HCT116 (cell line): ENCODE data around the gene HPN. TPM values are rescaled to one million over a fixed set of nuclear protein-coding genes. Genes with fewer than 3 reads are reported as not detected.

Experiments
- ATAC-seq: fragments of 200-7000 bp; cut with Tn5 transposase; 2 replicates; pipeline ENCODE4 v1.9.1; 2020; ENCODE audit warnings: mild to moderate bottlenecking, moderate library complexity
- BruUV-seq: library from RNA; stranded (reverse); fragments of 400-500 nt; replicated peaks from 2 replicates; lab custom pipeline; 2021; lab: Mats Ljungman, UMichigan
- CTCF ChIA-PET: fragments of 300-600 bp; sonication (Branson Sonifier 250); formaldehyde crosslinking; loops from one replicate; lab custom pipeline; 2021; ENCODE audit warnings: antibody characterized with exemption; lab: Charles Lee
- POLR2A ChIA-PET: fragments of 300-600, 350-600 bp; sonication (Branson Sonifier 250); formaldehyde crosslinking; loops from one replicate; lab custom pipeline; 2021; ENCODE audit warnings: antibody characterized with exemption; lab: Charles Lee
- RAD21 ChIA-PET, 2 experiments: fragments of 300-600 bp; sonication (Branson Sonifier 250); formaldehyde crosslinking; loops; one replicate each; lab custom pipeline; 2023; ENCODE audit warnings: low total read pairs in 2 of 2; ENCODE audit not compliant: uncharacterized antibody in 2 of 2, unreplicated experiment in 2 of 2, low non-redundant PET in 1 of 2; lab: Charles Lee
- DNase-seq: peaks from one replicate; pipeline ENCODE4 v3.0.0-alpha.2; 2010; ENCODE audit warnings: low read depth, low spot score
- H2AFZ ChIP-seq: fragments of 200-600 bp; shearing (Covaris generic), sonication (generic); 2 replicates; pipeline ENCODE4 v1.6.1; 2017; ENCODE audit warnings: low read depth, mixed run types, mixed read lengths, antibody characterized with exemption, low read length; ENCODE audit not compliant: poor library complexity, severe bottlenecking
- H3K27ac ChIP-seq: 2 replicates; pipeline ENCODE4 v1.5.1; 2012; ENCODE audit warnings: low read depth, low read length
- H3K27me3 ChIP-seq: fragments of 200-600 bp; sonication (generic); 2 replicates; pipeline ENCODE4 v1.6.1; 2016; ENCODE audit warnings: mixed run types, low read length, mixed read lengths; ENCODE audit not compliant: insufficient read depth
- H3K36me3 ChIP-seq, 2 experiments: fragments of 200-500 bp in 1 of 2; fragments of 200-600 bp in 1 of 2; sonication (Bioruptor generic) in 1 of 2; sonication (generic) in 1 of 2; 2 replicates each; pipeline versions ENCODE4 v1.5.1 to v1.6.1; 2014 to 2016; ENCODE audit warnings: low read length in 2 of 2, inconsistent platforms in 1 of 2, mixed read lengths in 1 of 2, mixed run types in 1 of 2; ENCODE audit not compliant: insufficient read depth in 2 of 2, control insufficient read depth in 1 of 2
- H3K4me1 ChIP-seq, 2 experiments: fragments of 200-600 bp in 1 of 2; sonication (generic) in 1 of 2; 2 replicates each; pipeline versions ENCODE4 v1.5.1 to v1.6.1; 2012 to 2017; ENCODE audit warnings: low read length in 2 of 2, inconsistent platforms in 1 of 2, mild to moderate bottlenecking in 1 of 2, mixed read lengths in 1 of 2, mixed run types in 1 of 2, moderate library complexity in 1 of 2; ENCODE audit not compliant: insufficient read depth in 2 of 2, control insufficient read depth in 1 of 2
- H3K4me2 ChIP-seq: fragments of 200-600 bp; sonication (generic); 2 replicates; pipeline ENCODE4 v1.6.1; 2017; ENCODE audit warnings: mixed run types, low read length, mixed read lengths
- H3K4me3 ChIP-seq, 2 experiments: fragments of 200-600 bp in 1 of 2; sonication (generic) in 1 of 2; replicated peaks in 1 of 2; 2 replicates each; pipeline ENCODE4 v1.5.1; 2011 to 2016; ENCODE audit warnings: low read length in 2 of 2, control low read depth in 1 of 2, low read depth in 1 of 2, mild to moderate bottlenecking in 1 of 2, mixed read lengths in 1 of 2, mixed run types in 1 of 2
- H3K79me2 ChIP-seq: fragments of 200-600 bp; sonication (generic); 2 replicates; pipeline ENCODE4 v1.6.1; 2017; ENCODE audit warnings: mild to moderate bottlenecking, mixed run types, low read length, moderate library complexity, mixed read lengths; ENCODE audit not compliant: insufficient read depth
- H3K9ac ChIP-seq: fragments of 200-600 bp; sonication (generic); 2 replicates; pipeline ENCODE4 v1.6.1; 2016; ENCODE audit warnings: low read length, mixed read lengths
- H3K9me2 ChIP-seq: fragments of 200-600 bp; sonication (generic), shearing (Covaris generic); 2 replicates; pipeline ENCODE4 v1.6.1; 2017; ENCODE audit warnings: mixed run types, mild to moderate bottlenecking, moderate library complexity; ENCODE audit not compliant: insufficient read depth
- H3K9me3 ChIP-seq, 2 experiments: fragments of 200-500 bp in 1 of 2; fragments of 200-600 bp in 1 of 2; sonication (Bioruptor generic) in 1 of 2; sonication (generic) in 1 of 2; 2 replicates each; pipeline ENCODE4 v1.6.1; 2014 to 2017; ENCODE audit warnings: low read length in 2 of 2, mixed read lengths in 2 of 2, inconsistent platforms in 1 of 2, low read depth in 1 of 2, mild to moderate bottlenecking in 1 of 2, mixed run types in 1 of 2, moderate library complexity in 1 of 2; ENCODE audit not compliant: control insufficient read depth in 1 of 2, insufficient read depth in 1 of 2
- H4K20me1 ChIP-seq: fragments of 200-600 bp; sonication (generic), shearing (Covaris generic); 2 replicates; pipeline ENCODE4 v1.6.1; 2017; ENCODE audit warnings: mixed run types, mild to moderate bottlenecking, moderate library complexity; ENCODE audit not compliant: insufficient read depth
- CTCF ChIP-seq, 3 experiments: fragments of 200-600 bp in 1 of 3; sonication (generic) in 1 of 3; IDR thresholded peaks in 2 of 3; conservative IDR thresholded peaks in 1 of 3; 2 replicates each; pipeline ENCODE4 v1.5.1; 2012 to 2017; ENCODE audit warnings: low read depth in 2 of 3, low read length in 2 of 3, antibody characterized with exemption in 1 of 3, borderline replicate concordance in 1 of 3, control low read depth in 1 of 3, mild to moderate bottlenecking in 1 of 3, mixed read lengths in 1 of 3, mixed run types in 1 of 3, moderate library complexity in 1 of 3; ENCODE audit not compliant: insufficient read depth in 1 of 3
- FOSL1 ChIP-seq: IDR thresholded peaks from 2 replicates; pipeline ENCODE4 v1.6.1; 2012; ENCODE audit warnings: low read depth
- JUND ChIP-seq: IDR thresholded peaks from 2 replicates; pipeline ENCODE4 v1.6.1; 2012
- SP1 ChIP-seq: IDR thresholded peaks from 2 replicates; pipeline ENCODE4 v1.6.1; 2012; ENCODE audit warnings: low read depth
- SRF ChIP-seq: IDR thresholded peaks from 2 replicates; pipeline ENCODE4 v1.6.1; 2012; ENCODE audit warnings: low read depth
- YY1 ChIP-seq: IDR thresholded peaks from 2 replicates; pipeline ENCODE4 v1.6.1; 2011; ENCODE audit warnings: low read length, low read depth, moderate library complexity, mild to moderate bottlenecking; ENCODE audit not compliant: insufficient replicate concordance; ENCODE audit errors: extremely low read depth
- ZBTB33 ChIP-seq: IDR thresholded peaks from 2 replicates; pipeline ENCODE4 v1.6.1; 2011; ENCODE audit warnings: mild to moderate bottlenecking, low read length, moderate library complexity; ENCODE audit not compliant: insufficient replicate concordance; ENCODE audit errors: extremely low read depth
- ZFX ChIP-seq: fragments of 450-650 bp; IDR thresholded peaks from 2 replicates; pipeline ENCODE4 v1.6.1; 2017
- intact Hi-C: fragments of 100-400 bp; cut with micrococcal nuclease; formaldehyde crosslinking; loops from 2 replicates; pipeline ENCODE4 v1.10.0; 2022
- total RNA-seq: library from RNA; stranded (reverse); gene quantifications from one replicate; pipeline ENCODE4 v1.2.1, GENCODE V29; 2021; ENCODE audit not compliant: unreplicated experiment
- TF ChIP-seq, protein P1 (sequence below): IDR thresholded peaks from 2 replicates; pipeline ENCODE4 v1.6.1; 2012; ENCODE audit warnings: low read depth
- TF ChIP-seq, protein P2 (sequence below): IDR thresholded peaks from 2 replicates; pipeline ENCODE4 v1.6.1; 2012

The HPN gene
- total RNA-seq, 1 experiment from 2014 or later = 0.32 TPM

- Histone ChIP-seq H3K27ac (no peak overlapping the region), H3K9ac (no peak overlapping the region), H2AFZ (no peak overlapping the region), H3K4me1 (peaks cover 23 to 55% of the 10 kb centered on the region in 2 experiments), H3K79me2 (no peaks in the 10 kb centered on the region), H3K9me2 (no peaks in the 10 kb centered on the region), H3K36me3 (no peaks in the 10 kb centered on the region), H3K4me3 (no peak overlapping the region), H3K27me3 (no peaks in the 10 kb centered on the region), H3K9me3 (no peaks in the 10 kb centered on the region), H3K4me2 (no peak overlapping the region), H4K20me1 (no peaks in the 10 kb centered on the region)
- no peak for TF ChIP-seq SRF
- no peak for TF ChIP-seq YY1
- TF ChIP-seq SP1 = no peak
- TF ChIP-seq, protein P1, sequence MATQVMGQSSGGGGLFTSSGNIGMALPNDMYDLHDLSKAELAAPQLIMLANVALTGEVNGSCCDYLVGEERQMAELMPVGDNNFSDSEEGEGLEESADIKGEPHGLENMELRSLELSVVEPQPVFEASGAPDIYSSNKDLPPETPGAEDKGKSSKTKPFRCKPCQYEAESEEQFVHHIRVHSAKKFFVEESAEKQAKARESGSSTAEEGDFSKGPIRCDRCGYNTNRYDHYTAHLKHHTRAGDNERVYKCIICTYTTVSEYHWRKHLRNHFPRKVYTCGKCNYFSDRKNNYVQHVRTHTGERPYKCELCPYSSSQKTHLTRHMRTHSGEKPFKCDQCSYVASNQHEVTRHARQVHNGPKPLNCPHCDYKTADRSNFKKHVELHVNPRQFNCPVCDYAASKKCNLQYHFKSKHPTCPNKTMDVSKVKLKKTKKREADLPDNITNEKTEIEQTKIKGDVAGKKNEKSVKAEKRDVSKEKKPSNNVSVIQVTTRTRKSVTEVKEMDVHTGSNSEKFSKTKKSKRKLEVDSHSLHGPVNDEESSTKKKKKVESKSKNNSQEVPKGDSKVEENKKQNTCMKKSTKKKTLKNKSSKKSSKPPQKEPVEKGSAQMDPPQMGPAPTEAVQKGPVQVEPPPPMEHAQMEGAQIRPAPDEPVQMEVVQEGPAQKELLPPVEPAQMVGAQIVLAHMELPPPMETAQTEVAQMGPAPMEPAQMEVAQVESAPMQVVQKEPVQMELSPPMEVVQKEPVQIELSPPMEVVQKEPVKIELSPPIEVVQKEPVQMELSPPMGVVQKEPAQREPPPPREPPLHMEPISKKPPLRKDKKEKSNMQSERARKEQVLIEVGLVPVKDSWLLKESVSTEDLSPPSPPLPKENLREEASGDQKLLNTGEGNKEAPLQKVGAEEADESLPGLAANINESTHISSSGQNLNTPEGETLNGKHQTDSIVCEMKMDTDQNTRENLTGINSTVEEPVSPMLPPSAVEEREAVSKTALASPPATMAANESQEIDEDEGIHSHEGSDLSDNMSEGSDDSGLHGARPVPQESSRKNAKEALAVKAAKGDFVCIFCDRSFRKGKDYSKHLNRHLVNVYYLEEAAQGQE = no peak
- TF ChIP-seq ZFX = no peak
- no peak for TF ChIP-seq FOSL1
- TF ChIP-seq ZBTB33 = no peak
- TF ChIP-seq JUND = no peak
- no peak for TF ChIP-seq CTCF (IDR thresholded peaks at IDR 0.05 in 2 of 3, conservative IDR thresholded peaks at IDR 0.05 in 1 of 3; ENCODE audit: borderline replicate concordance in 1 of 3, insufficient read depth in 1 of 3, low read depth in 2 of 3, low read length in 2 of 3)
- TF ChIP-seq, protein P2, sequence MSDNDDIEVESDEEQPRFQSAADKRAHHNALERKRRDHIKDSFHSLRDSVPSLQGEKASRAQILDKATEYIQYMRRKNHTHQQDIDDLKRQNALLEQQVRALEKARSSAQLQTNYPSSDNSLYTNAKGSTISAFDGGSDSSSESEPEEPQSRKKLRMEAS = no peak
- RAD21 ChIA-PET = interaction anchor here in 1 of 2 experiments (0.7 kb wide), 1 partner anchor 305 kb away, joined by 3 read pairs; no protein-coding TSS in a partner anchor
- intact Hi-C loops = no loop called here
- POLR2A ChIA-PET = interaction anchor here (1.5 kb wide), 1 partner anchor 28 kb away, joined by 3 read pairs; no protein-coding TSS in a partner anchor
- ATAC-seq = no peak
- DNase-seq = no peak
- CTCF ChIA-PET = no interaction called here
- no TSS peak for BruUV-seq
Measured at GRCh38 chr19:35112995-35113688, 71.6 kb downstream of the HPN start.
